LNCAP (cell line): ENCODE data around the gene RPTOR.

ENCODE experiments used
- TF ChIP-seq, protein P1 (sequence below): fragments of 450-650 bp; IDR thresholded peaks from 2 replicates; pipeline ENCODE4 v1.5.1; 2017; ENCODE audit warnings: mild to moderate bottlenecking

Gene RPTOR

GRCh38 chr17:80891397-80892018 is 346.9 kb downstream of the RPTOR start:
- TF ChIP-seq, protein P1, sequence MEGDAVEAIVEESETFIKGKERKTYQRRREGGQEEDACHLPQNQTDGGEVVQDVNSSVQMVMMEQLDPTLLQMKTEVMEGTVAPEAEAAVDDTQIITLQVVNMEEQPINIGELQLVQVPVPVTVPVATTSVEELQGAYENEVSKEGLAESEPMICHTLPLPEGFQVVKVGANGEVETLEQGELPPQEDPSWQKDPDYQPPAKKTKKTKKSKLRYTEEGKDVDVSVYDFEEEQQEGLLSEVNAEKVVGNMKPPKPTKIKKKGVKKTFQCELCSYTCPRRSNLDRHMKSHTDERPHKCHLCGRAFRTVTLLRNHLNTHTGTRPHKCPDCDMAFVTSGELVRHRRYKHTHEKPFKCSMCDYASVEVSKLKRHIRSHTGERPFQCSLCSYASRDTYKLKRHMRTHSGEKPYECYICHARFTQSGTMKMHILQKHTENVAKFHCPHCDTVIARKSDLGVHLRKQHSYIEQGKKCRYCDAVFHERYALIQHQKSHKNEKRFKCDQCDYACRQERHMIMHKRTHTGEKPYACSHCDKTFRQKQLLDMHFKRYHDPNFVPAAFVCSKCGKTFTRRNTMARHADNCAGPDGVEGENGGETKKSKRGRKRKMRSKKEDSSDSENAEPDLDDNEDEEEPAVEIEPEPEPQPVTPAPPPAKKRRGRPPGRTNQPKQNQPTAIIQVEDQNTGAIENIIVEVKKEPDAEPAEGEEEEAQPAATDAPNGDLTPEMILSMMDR: no peak

DNA sequence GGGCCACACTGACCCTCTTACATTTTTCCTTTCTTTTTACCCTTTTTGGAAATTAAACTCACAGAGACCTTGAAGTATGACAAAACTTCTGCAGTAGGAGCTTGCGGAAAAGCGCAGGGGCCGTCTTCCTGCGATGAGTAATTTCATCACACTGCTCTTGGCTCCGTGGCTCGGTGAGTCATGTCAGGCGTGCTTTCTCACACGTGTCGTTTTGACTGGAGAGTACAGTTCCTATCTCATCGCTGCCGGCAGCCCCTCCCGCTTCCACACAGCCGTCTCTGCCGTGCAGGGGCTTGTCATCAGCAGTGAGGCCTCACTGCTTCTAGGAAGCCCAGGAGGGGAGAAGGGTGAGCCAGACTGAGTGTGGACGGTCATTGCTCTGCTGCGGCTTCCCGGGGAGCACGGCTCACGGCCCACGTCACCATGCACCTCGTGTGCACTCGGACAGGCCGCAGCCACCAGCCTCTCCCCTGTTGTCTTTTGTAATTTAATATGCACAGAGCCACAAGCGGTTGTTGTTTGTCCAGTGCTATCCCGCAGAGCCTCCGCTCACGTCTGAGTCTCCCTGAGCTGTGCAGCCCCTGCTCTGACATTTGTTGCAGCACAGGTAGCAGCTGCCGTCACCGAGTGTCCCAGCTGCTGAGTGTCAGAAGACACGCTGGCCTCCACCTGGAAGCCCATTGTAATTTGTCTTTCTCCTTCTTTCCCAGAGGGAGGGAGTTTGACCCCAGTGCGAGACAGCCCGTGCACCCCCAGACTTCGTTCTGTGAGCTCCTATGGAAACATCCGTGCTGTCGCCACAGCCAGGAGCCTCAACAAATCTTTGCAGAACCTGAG is 347.6 kb downstream of the RPTOR start:
- TF ChIP-seq, protein P1: no peak

GRCh38 chr17:80892900-80893603 is 348.4 kb downstream of the RPTOR start:
- TF ChIP-seq, protein P1: no peak

DNA sequence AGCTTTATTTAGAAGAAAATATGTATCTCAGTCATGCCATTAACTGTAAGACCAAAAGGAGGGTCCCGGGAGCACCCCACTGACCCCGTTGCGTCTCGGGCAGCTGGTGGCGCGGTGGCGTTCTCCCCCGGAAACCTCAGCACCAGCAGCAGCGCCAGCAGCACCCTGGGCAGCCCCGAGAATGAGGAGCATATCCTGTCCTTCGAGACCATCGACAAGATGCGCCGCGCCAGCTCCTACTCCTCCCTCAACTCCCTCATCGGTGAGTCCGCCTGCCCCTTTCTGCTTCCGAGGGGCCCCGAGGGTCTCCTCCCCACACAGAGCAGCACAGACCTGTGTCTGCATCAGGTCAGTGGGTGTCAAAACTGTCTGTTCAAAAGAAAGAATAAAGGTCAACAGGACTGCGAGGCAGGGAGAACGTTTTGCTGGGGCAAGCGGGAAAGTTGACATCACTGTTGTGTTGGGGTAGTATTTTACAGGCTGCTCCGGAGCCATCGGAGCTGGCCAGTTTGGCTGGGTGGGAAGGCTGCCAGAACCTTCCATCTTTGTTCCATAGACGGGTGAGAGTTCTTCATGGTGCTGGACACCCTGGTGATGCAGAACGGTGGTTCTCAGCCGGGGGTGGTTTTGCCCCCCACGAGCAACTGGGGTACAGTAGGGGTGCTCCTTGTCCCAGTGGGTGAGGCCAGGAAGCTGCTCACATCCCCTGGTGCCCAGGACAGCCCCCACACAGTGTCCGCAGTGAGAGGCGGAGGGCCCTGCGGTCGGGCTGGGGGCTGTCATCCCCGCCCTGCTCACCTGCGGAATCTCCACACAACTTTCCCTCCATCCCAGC is 349.2 kb downstream of the RPTOR start:
- TF ChIP-seq, protein P1: no peak

DNA sequence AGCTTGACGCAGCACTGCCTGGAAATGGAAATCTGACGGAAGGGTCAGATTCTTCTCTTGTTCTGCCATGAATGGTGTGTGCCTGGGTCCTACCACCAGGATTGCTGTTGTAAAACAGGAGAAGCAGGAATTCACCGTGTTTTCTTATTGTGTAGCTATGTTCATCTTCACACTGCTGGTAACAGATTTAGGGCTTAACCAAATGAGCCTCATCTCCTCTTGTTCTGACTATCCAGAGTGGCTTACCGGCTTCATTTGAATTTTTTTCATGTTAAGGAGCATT is 349.7 kb downstream of the RPTOR start:
- TF ChIP-seq, protein P1: no peak

DNA sequence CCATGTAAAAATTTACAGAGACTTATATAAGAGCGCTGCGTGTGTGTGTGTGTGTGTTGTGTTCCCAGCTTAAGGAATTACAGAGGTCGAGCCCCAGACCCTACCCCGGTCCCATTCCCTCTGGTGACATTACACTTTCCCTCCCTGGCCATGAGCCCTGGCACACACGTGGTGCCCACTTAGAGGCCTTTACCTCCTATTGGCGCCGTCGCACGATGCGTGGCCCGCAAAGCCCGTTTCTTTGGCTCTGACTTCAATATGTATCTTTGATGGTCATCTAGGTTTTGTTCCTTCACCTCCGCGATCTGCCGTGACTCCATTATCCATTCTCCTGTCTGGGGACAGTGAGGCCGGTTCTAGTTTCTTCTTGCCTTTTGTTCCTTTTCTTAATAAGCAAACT is 350.1 kb downstream of the RPTOR start:
- TF ChIP-seq, protein P1: no peak

DNA sequence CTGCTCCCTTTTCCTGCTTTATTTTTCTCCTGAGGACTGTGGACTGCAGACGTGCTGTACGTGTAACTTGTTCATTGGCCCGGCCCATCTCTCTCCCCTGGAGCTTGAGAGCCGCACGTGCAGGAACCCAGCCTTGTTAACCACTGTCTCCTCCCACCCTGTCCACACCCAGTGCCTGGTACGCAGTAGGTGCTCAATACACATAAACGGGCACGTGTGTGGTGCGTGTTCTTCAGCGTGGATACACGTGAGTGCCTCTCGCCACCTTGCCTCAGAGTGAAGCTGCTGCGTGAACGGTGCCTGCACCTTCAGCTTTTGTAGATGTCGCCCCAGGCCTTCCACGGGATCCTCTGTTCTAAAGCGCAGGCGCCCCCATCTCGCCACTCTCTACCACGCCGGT is 350.7 kb downstream of the RPTOR start:
- TF ChIP-seq, protein P1: no peak
